ENCODE results near the gene DGKI.

DNA sequence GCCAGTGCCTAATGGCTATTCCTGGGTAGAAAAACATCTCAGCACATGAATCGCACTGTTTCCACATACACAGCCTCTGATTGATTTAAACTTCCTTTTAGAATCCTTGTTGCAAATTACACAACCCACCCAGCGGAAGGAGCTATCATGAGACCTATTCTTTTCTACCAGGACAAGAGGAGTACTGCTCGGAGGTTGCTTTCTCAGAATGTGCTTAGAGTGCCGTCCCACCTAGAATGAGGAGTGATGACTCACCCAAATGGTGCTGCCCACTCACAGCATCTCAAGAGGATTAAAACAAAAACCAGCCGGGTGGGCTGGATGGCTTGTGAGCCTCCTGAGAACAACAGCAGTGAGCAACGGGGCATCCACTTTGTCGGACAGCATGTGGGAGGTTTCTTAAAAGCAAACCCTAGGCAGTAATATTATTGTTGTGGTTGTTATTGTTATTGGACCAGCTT, 128.9 kb downstream of the DGKI start:
- TF ChIP-seq EZH2 (IDR thresholded peaks at IDR 0.05) (no peak), EZH2phosphoT487 (IDR thresholded peaks at IDR 0.05) (no peak)
- TF ChIP-seq, protein P1, sequence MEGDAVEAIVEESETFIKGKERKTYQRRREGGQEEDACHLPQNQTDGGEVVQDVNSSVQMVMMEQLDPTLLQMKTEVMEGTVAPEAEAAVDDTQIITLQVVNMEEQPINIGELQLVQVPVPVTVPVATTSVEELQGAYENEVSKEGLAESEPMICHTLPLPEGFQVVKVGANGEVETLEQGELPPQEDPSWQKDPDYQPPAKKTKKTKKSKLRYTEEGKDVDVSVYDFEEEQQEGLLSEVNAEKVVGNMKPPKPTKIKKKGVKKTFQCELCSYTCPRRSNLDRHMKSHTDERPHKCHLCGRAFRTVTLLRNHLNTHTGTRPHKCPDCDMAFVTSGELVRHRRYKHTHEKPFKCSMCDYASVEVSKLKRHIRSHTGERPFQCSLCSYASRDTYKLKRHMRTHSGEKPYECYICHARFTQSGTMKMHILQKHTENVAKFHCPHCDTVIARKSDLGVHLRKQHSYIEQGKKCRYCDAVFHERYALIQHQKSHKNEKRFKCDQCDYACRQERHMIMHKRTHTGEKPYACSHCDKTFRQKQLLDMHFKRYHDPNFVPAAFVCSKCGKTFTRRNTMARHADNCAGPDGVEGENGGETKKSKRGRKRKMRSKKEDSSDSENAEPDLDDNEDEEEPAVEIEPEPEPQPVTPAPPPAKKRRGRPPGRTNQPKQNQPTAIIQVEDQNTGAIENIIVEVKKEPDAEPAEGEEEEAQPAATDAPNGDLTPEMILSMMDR (IDR thresholded peaks at IDR 0.05) = no peak

Measured in neural progenitor cell (in vitro differentiated cells).